Measurements from ENCODE around the gene RASGEF1C. TPM values are rescaled to one million over a fixed set of nuclear protein-coding genes. Genes with fewer than 3 reads are reported as not detected.

Gene RASGEF1C
- total and polyA plus RNA-seq, 10 donors: 0.06 to 1.1 (median 0.21) TPM; not detected in 6

- Histone ChIP-seq H3K9me3 (peaks cover 0 to under 1% (median 0%) of the 10 kb centered on the region in 8 donors), H3K4me3 (no peak overlapping the region), H3K27me3 (replicated peaks in 1 of 7) (peaks cover 0 to 32% (median 0%) of the 10 kb centered on the region in 7 donors), H3K27ac (no peak overlapping the region), H3K4me1 (peaks cover 0 to 4% (median 0%) of the 10 kb centered on the region in 6 donors), H3K36me3 (no peaks in the 10 kb centered on the region)
- DNase-seq: no peak
- TF ChIP-seq POLR2A (IDR thresholded peaks at IDR 0.05): no peak
- TF ChIP-seq POLR2AphosphoS5 (IDR thresholded peaks at IDR 0.05): no peak
- TF ChIP-seq, protein P1, sequence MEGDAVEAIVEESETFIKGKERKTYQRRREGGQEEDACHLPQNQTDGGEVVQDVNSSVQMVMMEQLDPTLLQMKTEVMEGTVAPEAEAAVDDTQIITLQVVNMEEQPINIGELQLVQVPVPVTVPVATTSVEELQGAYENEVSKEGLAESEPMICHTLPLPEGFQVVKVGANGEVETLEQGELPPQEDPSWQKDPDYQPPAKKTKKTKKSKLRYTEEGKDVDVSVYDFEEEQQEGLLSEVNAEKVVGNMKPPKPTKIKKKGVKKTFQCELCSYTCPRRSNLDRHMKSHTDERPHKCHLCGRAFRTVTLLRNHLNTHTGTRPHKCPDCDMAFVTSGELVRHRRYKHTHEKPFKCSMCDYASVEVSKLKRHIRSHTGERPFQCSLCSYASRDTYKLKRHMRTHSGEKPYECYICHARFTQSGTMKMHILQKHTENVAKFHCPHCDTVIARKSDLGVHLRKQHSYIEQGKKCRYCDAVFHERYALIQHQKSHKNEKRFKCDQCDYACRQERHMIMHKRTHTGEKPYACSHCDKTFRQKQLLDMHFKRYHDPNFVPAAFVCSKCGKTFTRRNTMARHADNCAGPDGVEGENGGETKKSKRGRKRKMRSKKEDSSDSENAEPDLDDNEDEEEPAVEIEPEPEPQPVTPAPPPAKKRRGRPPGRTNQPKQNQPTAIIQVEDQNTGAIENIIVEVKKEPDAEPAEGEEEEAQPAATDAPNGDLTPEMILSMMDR (IDR thresholded peaks at IDR 0.05 in 8 of 11, conservative IDR thresholded peaks at IDR 0.05 in 3 of 11): no peak
- 90 to 94% (median 91%) methylated on average over 19 to 23 of the region's 23 CpGs for WGBS, 5 donors
- intact Hi-C loops (cut with DNase I; ENCODE audit: low total_unique reads): no loop called here
Observed at GRCh38 chr5:180113660-180114303, 95.2 kb downstream of the RASGEF1C start.

GRCh38 chr5:180112181-180112861, 96.7 kb downstream of the RASGEF1C start:
- no peak overlapping the region for H3K4me3 ChIP-seq
- intact Hi-C loops (cut with DNase I; ENCODE audit: low total_unique reads): no loop called here
- no peak overlapping the region for H3K27ac ChIP-seq
- H3K9me3 ChIP-seq: peaks cover 4 to 15% (median 12%) of the 10 kb centered on the region in 8 donors
- TF ChIP-seq POLR2A (IDR thresholded peaks at IDR 0.05) (no peak), POLR2AphosphoS5 (IDR thresholded peaks at IDR 0.05) (no peak)
- TF ChIP-seq, protein P1 (IDR thresholded peaks at IDR 0.05 in 8 of 11, conservative IDR thresholded peaks at IDR 0.05 in 3 of 11): no peak
- WGBS, 5 donors: 84 to 91% (median 85%) methylated on average over 12 to 15 of the region's 15 CpGs
- peak; percentile 56 for DNase-seq
- no peaks in the 10 kb centered on the region for H3K36me3 ChIP-seq
- peaks cover 0 to 4% (median 0%) of the 10 kb centered on the region in 6 donors for H3K4me1 ChIP-seq
- H3K27me3 ChIP-seq (replicated peaks in 1 of 7): peaks cover 0 to 27% (median 0%) of the 10 kb centered on the region in 7 donors

DNA sequence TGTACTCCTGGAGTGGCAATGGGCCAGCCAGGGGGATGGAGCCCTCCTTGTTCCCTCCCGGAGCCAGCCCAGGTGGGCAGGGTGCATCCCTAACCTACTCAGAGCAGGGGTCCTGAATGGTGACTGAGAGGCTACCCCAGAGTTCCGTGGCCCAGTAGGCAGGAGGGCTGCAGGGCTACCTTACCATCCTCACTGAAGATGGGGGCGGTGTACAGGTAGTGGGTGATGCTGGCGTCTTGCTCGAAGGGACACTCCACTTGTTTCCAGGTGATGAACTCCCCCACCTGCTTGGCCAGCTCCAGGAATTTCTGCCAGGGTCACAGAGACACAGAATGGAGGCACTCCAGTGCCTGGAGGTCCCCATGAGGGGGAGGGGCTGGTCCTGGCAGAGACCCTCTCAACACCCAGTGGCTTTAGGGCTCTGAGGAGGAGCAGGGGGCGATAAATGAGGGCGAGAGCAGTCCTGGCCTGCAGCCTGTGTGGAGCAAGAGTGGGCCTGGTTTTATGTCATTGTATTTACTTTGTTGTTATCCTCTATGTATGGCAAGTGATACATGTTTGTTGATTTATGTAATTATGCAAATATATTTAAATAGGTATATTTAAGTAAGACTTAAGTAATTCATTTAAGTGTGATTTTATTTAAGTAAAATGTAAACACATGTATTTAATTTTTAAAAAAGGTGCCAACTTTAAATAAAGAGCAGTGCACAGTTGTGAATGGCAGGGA, 97.6 kb downstream of the RASGEF1C start:
- Histone ChIP-seq H3K27ac (no peak overlapping the region), H3K4me1 (peaks cover 0 to 4% (median 0%) of the 10 kb centered on the region in 6 donors), H3K36me3 (no peaks in the 10 kb centered on the region), H3K27me3 (replicated peaks in 1 of 7) (peaks cover 0 to 27% (median 0%) of the 10 kb centered on the region in 7 donors), H3K9me3 (peaks cover 10 to 24% (median 21%) of the 10 kb centered on the region in 8 donors), H3K4me3 (no peak overlapping the region)
- intact Hi-C loops (cut with DNase I; ENCODE audit: low total_unique reads): no loop called here
- peak; percentile 51 for DNase-seq
- TF ChIP-seq POLR2AphosphoS5 (IDR thresholded peaks at IDR 0.05): no peak
- TF ChIP-seq, protein P1 (IDR thresholded peaks at IDR 0.05 in 8 of 11, conservative IDR thresholded peaks at IDR 0.05 in 3 of 11): no peak
- TF ChIP-seq POLR2A (IDR thresholded peaks at IDR 0.05): no peak
- WGBS, 5 donors: 76 to 91% (median 87%) methylated on average over 2 to 7 of the region's 7 CpGs
